IPS-18c (cell line): ENCODE data around the gene RNF151.
"Not testable (repeated sequence)": the region's sequence is repeated elsewhere in the genome, so short reads cannot be mapped to it uniquely, and the experiment has no call there.

ENCODE experiments used
- H3K4me3 ChIP-seq: 2 replicates; pipeline ENCODE4 v1.7.0; 2013; ENCODE audit warnings: low read depth, mild to moderate bottlenecking, low read length, moderate library complexity; ENCODE audit not compliant: insufficient read depth
- H3K9me3 ChIP-seq: one replicate; pipeline ENCODE4 v1.6.1; 2013; ENCODE audit warnings: mild to moderate bottlenecking, low read length, moderate library complexity; ENCODE audit not compliant: control insufficient read depth, insufficient read depth

The RNF151 gene, protein sequence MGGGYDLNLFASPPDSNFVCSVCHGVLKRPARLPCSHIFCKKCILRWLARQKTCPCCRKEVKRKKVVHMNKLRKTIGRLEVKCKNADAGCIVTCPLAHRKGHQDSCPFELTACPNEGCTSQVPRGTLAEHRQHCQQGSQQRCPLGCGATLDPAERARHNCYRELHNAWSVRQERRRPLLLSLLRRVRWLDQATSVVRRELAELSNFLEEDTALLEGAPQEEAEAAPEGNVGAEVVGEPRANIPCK

DNA sequence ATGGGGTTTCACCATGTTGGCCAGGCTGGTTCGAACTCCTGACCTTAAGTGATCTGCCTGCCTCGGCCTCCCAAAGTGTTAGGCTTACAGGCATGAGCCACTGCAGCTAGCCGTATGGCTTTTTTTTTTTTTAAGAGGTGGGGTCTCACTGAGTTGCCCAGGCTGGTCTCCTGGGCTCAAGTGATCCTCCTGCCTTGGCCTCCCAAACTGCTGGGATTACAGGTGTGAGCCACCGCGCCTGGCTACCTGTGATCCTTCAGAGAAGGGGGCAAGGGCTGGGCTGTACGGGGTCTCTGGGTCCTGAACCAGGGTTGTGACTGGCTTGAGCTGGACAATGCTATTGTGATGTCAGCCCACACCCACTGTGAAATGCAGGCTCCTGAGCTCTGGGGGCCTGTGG lies at the start of gene RNF151:
RNF151 (plus strand) TSS at position 397 of the 400 bp plus-strand sequence. CDS start 26 bp downstream, outside the sequence.
- no peaks in the 10 kb centered on the region for H3K9me3 ChIP-seq

DNA sequence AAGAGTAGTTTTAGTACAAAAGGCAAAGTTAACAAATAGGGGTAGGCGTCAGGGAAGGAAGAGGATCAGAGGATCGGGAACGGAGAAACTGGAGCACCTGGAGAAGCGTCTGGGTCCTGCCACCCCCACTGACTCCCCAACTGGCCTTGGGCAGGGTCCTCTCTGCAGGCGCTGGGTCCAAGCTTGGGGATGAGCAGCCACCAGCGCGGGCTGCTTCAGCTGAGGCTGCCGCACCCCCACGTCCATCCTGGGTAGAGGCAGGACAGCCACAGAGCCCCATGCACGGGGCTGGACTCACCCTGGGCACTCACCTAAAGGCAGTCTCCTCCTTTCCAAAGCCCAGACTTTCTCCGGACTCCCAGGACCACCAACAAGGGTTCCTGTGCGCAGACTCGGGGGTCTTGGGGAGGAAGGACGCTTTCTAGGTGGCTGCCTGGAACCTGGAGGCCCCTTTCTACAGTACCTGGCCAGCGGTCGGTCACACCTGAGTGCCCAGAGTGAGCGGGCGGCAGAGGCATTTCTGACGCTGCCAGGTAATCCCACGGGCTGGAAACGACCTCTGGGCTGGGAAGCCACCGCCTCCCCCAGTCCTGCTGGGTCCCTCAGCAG lies 49.5 kb upstream of the RNF151 start:
- H3K9me3 ChIP-seq: peaks cover 2% of the 10 kb centered on the region
- H3K4me3 ChIP-seq: peak overlapping the region; percentile 31

More for the DNA sequence above, at the start of gene RNF151:
- peak within 1 kb of the TSS; percentile 87 for H3K4me3 ChIP-seq

- Histone ChIP-seq H3K4me3 (peak overlapping the region; percentile 9; the same call in 1 of the 2 replicates), H3K9me3 (peaks cover 2% of the 10 kb centered on the region)
Observed at GRCh38 chr16:1917665-1918350, 48.8 kb upstream of the RNF151 start.

DNA sequence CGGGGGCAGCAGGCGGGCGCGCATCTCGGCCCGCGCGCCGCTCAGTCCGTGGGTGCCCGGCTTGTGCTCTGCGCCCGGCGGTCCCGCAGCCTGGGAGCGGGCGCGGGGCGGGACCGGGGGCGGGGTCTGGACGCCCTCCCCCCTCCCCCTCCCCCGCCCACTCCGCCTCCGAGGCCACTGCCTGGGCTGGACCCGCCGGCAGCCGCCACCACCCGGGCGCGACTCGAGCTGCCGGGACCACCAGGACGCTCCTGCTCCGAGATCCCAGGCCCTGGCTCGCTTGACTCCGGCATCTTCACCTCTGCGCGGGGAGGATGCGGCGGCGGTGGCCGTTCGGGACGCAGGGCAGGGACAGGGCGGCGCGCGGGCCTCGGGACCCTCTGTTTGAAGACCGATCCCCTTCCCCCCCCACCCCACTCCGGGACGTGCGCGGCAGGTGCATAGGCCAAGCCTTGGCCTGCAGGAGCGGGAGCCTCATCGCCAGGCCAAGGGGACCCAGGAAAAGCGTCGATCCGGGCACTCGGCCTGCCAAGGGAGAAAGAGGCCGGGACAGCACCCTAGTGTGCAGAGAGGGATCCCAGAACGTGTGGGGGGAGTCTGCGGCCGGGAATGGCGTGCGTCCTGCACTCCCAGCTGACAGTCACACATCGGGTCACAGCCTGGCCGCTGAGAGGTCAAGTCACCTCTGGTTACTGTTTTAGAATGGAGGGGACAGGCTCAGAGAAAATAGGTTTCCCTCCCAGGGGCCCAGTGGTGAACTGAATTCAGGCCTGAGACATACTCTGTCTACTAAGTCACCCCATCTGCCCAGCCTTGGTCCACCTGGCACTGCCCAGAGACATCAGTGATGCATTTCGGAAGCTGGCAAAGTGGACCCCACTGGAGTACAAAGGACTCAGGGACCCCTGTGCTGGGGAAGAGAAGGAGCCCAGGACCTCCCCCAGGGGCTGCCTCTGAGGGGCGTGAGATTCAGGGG lies 48.0 kb upstream of the RNF151 start, which contains the start of gene HS3ST6:
HS3ST6 (minus strand) TSS at position 65 of the 976 bp plus-strand sequence. CDS start 92 bp downstream, outside the sequence.
- Histone ChIP-seq H3K9me3 (peaks cover 2% of the 10 kb centered on the region), H3K4me3 (peak within 1 kb of the TSS; percentile 38)

DNA sequence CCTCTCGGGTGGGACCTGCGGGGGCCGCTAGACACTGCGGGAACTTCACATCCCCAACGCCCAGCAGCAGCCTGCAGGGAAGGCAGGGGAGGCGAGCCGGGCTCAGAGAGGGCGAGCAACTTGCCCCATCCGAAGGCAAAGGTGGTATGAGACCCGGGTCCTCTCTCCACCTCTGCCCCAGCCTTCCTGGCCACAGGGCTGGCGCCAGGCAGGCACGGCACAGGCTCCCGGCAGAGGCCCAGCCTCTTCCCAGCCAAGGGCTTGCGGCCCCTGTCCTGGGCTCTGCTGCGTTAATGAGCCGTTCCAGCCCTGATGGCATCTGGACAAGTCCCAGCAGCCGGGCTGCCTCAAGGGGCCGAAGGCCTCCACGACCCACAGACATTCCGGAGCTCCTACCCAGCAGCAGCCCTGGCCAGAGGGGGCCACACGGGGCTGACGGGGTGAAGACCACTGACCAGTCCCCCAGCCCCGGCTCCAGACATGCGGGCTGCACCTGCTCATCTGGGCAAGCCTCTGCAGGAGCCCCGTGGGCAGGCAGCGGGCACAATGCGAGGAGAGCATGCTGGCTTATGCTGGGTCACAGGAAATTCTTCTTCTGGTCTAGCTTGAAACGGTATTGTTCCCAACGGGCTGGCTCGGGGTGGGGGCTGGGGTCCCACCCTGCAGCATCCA lies 47.2 kb upstream of the RNF151 start:
- H3K4me3 ChIP-seq: no peak overlapping the region
- peaks cover 2% of the 10 kb centered on the region for H3K9me3 ChIP-seq

- not testable (repeated sequence) for H3K4me3 ChIP-seq, H3K9me3 ChIP-seq
Observed at GRCh38 chr16:1920122-1920521, 46.5 kb upstream of the RNF151 start.

DNA sequence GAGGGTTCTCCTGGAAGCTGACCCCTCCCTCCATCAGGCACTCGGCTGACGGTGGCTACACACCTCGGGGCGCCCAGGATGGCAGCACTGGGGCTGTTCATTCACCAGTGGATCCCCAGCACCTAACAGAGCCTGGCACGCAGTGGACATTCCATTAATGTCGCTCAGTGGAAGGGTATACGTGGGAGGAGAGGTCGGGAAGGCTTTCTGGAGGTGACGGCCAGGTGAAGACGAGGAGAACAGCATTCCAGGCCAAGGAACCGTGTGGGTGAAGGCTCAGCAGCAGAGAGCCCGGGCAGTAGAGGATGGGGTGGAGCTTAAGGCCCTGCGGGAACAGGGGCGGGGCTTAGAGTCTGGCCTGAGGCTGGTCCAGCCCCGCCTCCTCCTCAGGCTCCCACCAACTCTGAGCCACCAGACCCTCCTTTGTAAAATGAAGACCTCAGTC lies 45.9 kb upstream of the RNF151 start:
- Histone ChIP-seq H3K9me3 (peaks cover 2% of the 10 kb centered on the region), H3K4me3 (no peak overlapping the region)

DNA sequence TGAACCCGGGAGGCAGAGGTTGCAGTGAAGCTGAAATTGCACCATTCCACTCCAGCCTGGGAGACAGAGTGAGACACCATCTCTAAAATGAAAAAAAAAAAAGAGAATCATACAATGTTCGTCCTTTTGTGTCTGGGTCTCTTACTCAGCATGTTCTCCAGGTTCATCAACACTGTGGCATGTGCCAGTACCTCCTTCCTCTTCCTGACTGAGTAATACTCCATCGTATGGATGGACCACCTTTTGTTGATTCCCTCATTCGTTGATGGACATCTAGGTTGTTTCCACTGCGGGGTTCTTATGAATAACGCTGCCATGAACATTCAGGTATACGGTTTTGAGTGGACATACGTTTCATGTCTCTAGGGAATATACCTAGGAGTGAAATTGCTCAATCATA lies 44.3 kb upstream of the RNF151 start:
- Histone ChIP-seq H3K9me3 (peaks cover 1% of the 10 kb centered on the region), H3K4me3 (no peak overlapping the region)

- H3K4me3 ChIP-seq: no peak overlapping the region
Observed at GRCh38 chr16:1923299-1924034, 43.2 kb upstream of the RNF151 start.

GRCh38 chr16:1924095-1924494 lies 42.6 kb upstream of the RNF151 start:
- Histone ChIP-seq H3K9me3 (no peaks in the 10 kb centered on the region), H3K4me3 (no peak overlapping the region)

More at GRCh38 chr16:1923299-1924034, 43.2 kb upstream of the RNF151 start:
- no peaks in the 10 kb centered on the region for H3K9me3 ChIP-seq

- no peaks in the 10 kb centered on the region for H3K9me3 ChIP-seq
- H3K4me3 ChIP-seq: no peak overlapping the region
Observed at GRCh38 chr16:1926271-1926670, 40.4 kb upstream of the RNF151 start.

DNA sequence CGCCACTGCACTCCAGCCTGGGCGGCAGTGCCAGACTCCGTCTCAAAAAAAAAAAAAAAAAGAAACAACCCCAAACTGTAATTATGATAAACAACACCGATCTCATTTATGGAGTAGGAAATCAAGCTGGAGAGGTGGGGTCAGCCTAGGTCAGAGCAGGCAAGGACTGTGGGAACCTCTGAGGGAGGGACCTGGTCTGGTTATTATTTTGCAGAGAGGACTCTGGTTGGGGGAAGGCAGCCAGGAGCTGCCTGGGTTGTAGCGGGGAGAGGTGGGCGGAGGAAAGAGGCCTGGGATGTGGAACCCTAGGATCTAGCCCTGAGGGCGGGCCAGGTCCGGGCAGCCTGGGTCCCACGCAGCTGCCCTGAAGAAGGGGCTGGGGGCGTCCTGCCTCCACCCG lies 37.6 kb upstream of the RNF151 start:
- H3K4me3 ChIP-seq: peak overlapping the region; percentile 44; the same call in 1 of the 2 replicates
- no peaks in the 10 kb centered on the region for H3K9me3 ChIP-seq

DNA sequence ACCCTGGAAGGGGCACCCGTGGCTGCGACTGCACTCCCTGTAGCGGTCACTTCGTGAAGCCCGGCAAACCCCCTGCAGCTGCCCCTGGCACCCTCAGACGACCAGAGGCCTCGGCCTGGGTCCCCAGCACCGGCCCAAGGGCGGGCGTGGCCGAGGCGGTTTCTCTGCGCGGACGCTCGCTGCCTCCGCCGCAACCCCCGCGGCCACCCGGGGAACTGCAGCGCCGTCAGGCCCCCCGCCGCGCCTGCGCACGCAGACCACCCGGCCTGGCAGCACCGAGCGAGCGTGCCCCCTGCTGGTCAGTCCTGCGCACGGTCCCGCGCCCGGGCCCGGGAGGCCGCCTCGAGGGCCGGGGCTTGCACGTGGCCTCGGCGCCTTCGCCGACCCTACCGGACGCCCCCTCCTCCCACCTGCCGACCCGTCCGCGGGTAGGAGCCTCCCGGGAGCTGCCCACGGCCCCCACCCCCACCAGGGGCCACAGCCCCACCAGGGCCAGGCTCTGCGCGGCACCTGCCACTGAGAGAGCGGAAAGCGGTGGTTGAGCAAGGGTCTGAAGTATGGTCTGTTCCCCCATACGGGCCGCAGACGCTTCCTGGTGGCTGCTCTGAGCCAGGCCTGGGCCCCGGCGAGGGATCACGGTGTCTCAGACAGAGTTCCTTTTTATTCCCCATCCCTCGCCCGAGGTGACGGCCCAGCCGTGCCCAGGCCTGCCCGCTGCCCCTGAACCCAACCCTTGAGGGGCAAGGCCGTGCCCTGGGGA lies 36.9 kb upstream of the RNF151 start:
- H3K4me3 ChIP-seq: peak overlapping the region; percentile 44
- H3K9me3 ChIP-seq: no peaks in the 10 kb centered on the region

GRCh38 chr16:1930338-1930720 lies 36.3 kb upstream of the RNF151 start:
- no peaks in the 10 kb centered on the region for H3K9me3 ChIP-seq
- no peak overlapping the region for H3K4me3 ChIP-seq
